Measurements from ENCODE around the gene UGGT2.

GRCh38 chr13:95955719-95956118 is 97.5 kb downstream of the UGGT2 start:
- TF ChIP-seq POLR2A (IDR thresholded peaks at IDR 0.05) (no peak), POLR2AphosphoS5 (IDR thresholded peaks at IDR 0.05) (no peak)
- TF ChIP-seq, protein P1, sequence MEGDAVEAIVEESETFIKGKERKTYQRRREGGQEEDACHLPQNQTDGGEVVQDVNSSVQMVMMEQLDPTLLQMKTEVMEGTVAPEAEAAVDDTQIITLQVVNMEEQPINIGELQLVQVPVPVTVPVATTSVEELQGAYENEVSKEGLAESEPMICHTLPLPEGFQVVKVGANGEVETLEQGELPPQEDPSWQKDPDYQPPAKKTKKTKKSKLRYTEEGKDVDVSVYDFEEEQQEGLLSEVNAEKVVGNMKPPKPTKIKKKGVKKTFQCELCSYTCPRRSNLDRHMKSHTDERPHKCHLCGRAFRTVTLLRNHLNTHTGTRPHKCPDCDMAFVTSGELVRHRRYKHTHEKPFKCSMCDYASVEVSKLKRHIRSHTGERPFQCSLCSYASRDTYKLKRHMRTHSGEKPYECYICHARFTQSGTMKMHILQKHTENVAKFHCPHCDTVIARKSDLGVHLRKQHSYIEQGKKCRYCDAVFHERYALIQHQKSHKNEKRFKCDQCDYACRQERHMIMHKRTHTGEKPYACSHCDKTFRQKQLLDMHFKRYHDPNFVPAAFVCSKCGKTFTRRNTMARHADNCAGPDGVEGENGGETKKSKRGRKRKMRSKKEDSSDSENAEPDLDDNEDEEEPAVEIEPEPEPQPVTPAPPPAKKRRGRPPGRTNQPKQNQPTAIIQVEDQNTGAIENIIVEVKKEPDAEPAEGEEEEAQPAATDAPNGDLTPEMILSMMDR (IDR thresholded peaks at IDR 0.05) = no peak

Data from breast epithelium (tissue), 3 donors.